ENCODE results near the gene ZBTB8OS. TPM values are rescaled to one million over a fixed set of nuclear protein-coding genes. Genes with fewer than 3 reads are reported as not detected.

ZBTB8OS gene
- total and polyA plus RNA-seq, 9 of the 15 experiments (the other 6 are each of a cell fraction or from before 2014, with no cell fraction given) = 54.8 to 230 (median 107) TPM

Small RNA genes lying within 50 kb of the gene (small RNA-seq; reads per million reads assigned to genes)
- not detected for gene RF00019

Other genes with a start within 250 kb of the ZBTB8OS start
Only the 7 nearest of the 8 such genes appear.
- gene ZBTB8B, start 185.5 kb downstream of the ZBTB8OS start, total RNA-seq (2014; rRNA removed) = under 0.01 TPM in 1 of 2 replicates, not detected in the other
- gene ZBTB8B, start 185.5 kb downstream of the ZBTB8OS start, total RNA-seq (2014; rRNA removed; fragmentation: Illumina TruSeq; extraction: Trizol) = not detected in 2 replicates
- gene ZBTB8B, start 185.5 kb downstream of the ZBTB8OS start, total RNA-seq (2015; rRNA removed; fragmentation: Illumina TruSeq; extraction: Trizol) = not detected in 2 replicates
- gene ZBTB8B, start 185.5 kb downstream of the ZBTB8OS start, total RNA-seq (2021) = not detected in 2 replicates
- gene ZBTB8B, start 185.5 kb downstream of the ZBTB8OS start, polyA plus RNA-seq (2011; rRNA removed) = not detected in 2 replicates
- gene ZBTB8B, start 185.5 kb downstream of the ZBTB8OS start, polyA plus RNA-seq (2014; fragmentation: Illumina TruSeq; extraction: Trizol) = not detected in 2 replicates
- not detected for gene ZBTB8B, start 185.5 kb downstream of the ZBTB8OS start, polyA plus RNA-seq (2014; fragmentation: Nextera tagmentation; extraction: Ambion mirVana)
- gene ZBTB8B, start 185.5 kb downstream of the ZBTB8OS start, polyA plus RNA-seq (2014; rRNA removed) = not detected in 2 replicates
- 0.05 and 0.08 TPM in 2 replicates for gene ZBTB8A, start 111.1 kb downstream of the ZBTB8OS start, total RNA-seq (2014; rRNA removed)
- 0.11 and 0.29 TPM in 2 replicates for gene ZBTB8A, start 111.1 kb downstream of the ZBTB8OS start, total RNA-seq (2014; rRNA removed; fragmentation: Illumina TruSeq; extraction: Trizol)
- gene ZBTB8A, start 111.1 kb downstream of the ZBTB8OS start, total RNA-seq (2015; rRNA removed; fragmentation: Illumina TruSeq; extraction: Trizol) = 0.11 and 0.14 TPM in 2 replicates
- gene ZBTB8A, start 111.1 kb downstream of the ZBTB8OS start, total RNA-seq (2021) = 0.22 and 0.31 TPM in 2 replicates
- 0.64 and 2.0 TPM in 2 replicates for gene ZBTB8A, start 111.1 kb downstream of the ZBTB8OS start, polyA plus RNA-seq (2011; rRNA removed)
- gene ZBTB8A, start 111.1 kb downstream of the ZBTB8OS start, polyA plus RNA-seq (2014; fragmentation: Illumina TruSeq; extraction: Trizol) = 0.09 and 0.22 TPM in 2 replicates
- gene ZBTB8A, start 111.1 kb downstream of the ZBTB8OS start, polyA plus RNA-seq (2014; fragmentation: Nextera tagmentation; extraction: Ambion mirVana) = under 1 TPM; 0.01 TPM
- 0.08 and 0.09 TPM in 2 replicates for gene ZBTB8A, start 111.1 kb downstream of the ZBTB8OS start, polyA plus RNA-seq (2014; rRNA removed)
- gene RBBP4, start 658 bp upstream of the ZBTB8OS start, total RNA-seq (2014; rRNA removed) = 185 and 228 TPM in 2 replicates
- gene RBBP4, start 658 bp upstream of the ZBTB8OS start, total RNA-seq (2014; rRNA removed; fragmentation: Illumina TruSeq; extraction: Trizol) = 321 and 363 TPM in 2 replicates
- 245 and 259 TPM in 2 replicates for gene RBBP4, start 658 bp upstream of the ZBTB8OS start, total RNA-seq (2015; rRNA removed; fragmentation: Illumina TruSeq; extraction: Trizol)
- gene RBBP4, start 658 bp upstream of the ZBTB8OS start, total RNA-seq (2021) = 387 and 409 TPM in 2 replicates
- 193 and 262 TPM in 2 replicates for gene RBBP4, start 658 bp upstream of the ZBTB8OS start, polyA plus RNA-seq (2011; rRNA removed)
- 293 and 326 TPM in 2 replicates for gene RBBP4, start 658 bp upstream of the ZBTB8OS start, polyA plus RNA-seq (2014; fragmentation: Illumina TruSeq; extraction: Trizol)
- 100 to 1,000 TPM; 248 to 285 TPM for gene RBBP4, start 658 bp upstream of the ZBTB8OS start, polyA plus RNA-seq (2014; fragmentation: Nextera tagmentation; extraction: Ambion mirVana)
- gene RBBP4, start 658 bp upstream of the ZBTB8OS start, polyA plus RNA-seq (2014; rRNA removed) = 247 and 254 TPM in 2 replicates
- gene SYNC, start 52.2 kb upstream of the ZBTB8OS start, total RNA-seq (2014; rRNA removed) = 0.86 and 1.1 TPM in 2 replicates
- gene SYNC, start 52.2 kb upstream of the ZBTB8OS start, total RNA-seq (2014; rRNA removed; fragmentation: Illumina TruSeq; extraction: Trizol) = 0.83 and 0.91 TPM in 2 replicates
- 0.87 and 1.1 TPM in 2 replicates for gene SYNC, start 52.2 kb upstream of the ZBTB8OS start, total RNA-seq (2015; rRNA removed; fragmentation: Illumina TruSeq; extraction: Trizol)
- gene SYNC, start 52.2 kb upstream of the ZBTB8OS start, total RNA-seq (2021) = 0.62 and 0.87 TPM in 2 replicates
- gene SYNC, start 52.2 kb upstream of the ZBTB8OS start, polyA plus RNA-seq (2011; rRNA removed) = 0.43 and 0.98 TPM in 2 replicates
- 0.84 and 1.1 TPM in 2 replicates for gene SYNC, start 52.2 kb upstream of the ZBTB8OS start, polyA plus RNA-seq (2014; fragmentation: Illumina TruSeq; extraction: Trizol)
- under 1 TPM; 0.49 to 0.74 TPM for gene SYNC, start 52.2 kb upstream of the ZBTB8OS start, polyA plus RNA-seq (2014; fragmentation: Nextera tagmentation; extraction: Ambion mirVana)
- gene SYNC, start 52.2 kb upstream of the ZBTB8OS start, polyA plus RNA-seq (2014; rRNA removed) = 0.88 and 1.1 TPM in 2 replicates
- 336 and 418 TPM in 2 replicates for gene YARS1, start 166.8 kb upstream of the ZBTB8OS start, total RNA-seq (2014; rRNA removed)
- 207 and 229 TPM in 2 replicates for gene YARS1, start 166.8 kb upstream of the ZBTB8OS start, total RNA-seq (2014; rRNA removed; fragmentation: Illumina TruSeq; extraction: Trizol)
- 127 TPM in 2 replicates for gene YARS1, start 166.8 kb upstream of the ZBTB8OS start, total RNA-seq (2015; rRNA removed; fragmentation: Illumina TruSeq; extraction: Trizol)
- 276 and 306 TPM in 2 replicates for gene YARS1, start 166.8 kb upstream of the ZBTB8OS start, total RNA-seq (2021)
- gene YARS1, start 166.8 kb upstream of the ZBTB8OS start, polyA plus RNA-seq (2011; rRNA removed) = 166 and 174 TPM in 2 replicates
- 312 and 330 TPM in 2 replicates for gene YARS1, start 166.8 kb upstream of the ZBTB8OS start, polyA plus RNA-seq (2014; fragmentation: Illumina TruSeq; extraction: Trizol)
- gene YARS1, start 166.8 kb upstream of the ZBTB8OS start, polyA plus RNA-seq (2014; fragmentation: Nextera tagmentation; extraction: Ambion mirVana) = 10 to 100 TPM; 66.2 to 92.8 TPM
- gene YARS1, start 166.8 kb upstream of the ZBTB8OS start, polyA plus RNA-seq (2014; rRNA removed) = 182 and 201 TPM in 2 replicates
- gene S100PBP, start 167.1 kb upstream of the ZBTB8OS start, total RNA-seq (2014; rRNA removed) = 22.8 and 25.7 TPM in 2 replicates
- gene S100PBP, start 167.1 kb upstream of the ZBTB8OS start, total RNA-seq (2014; rRNA removed; fragmentation: Illumina TruSeq; extraction: Trizol) = 60.2 and 71.1 TPM in 2 replicates
- 36.3 and 45.2 TPM in 2 replicates for gene S100PBP, start 167.1 kb upstream of the ZBTB8OS start, total RNA-seq (2015; rRNA removed; fragmentation: Illumina TruSeq; extraction: Trizol)
- 39.7 and 51.4 TPM in 2 replicates for gene S100PBP, start 167.1 kb upstream of the ZBTB8OS start, total RNA-seq (2021)
- 58.9 and 59.8 TPM in 2 replicates for gene S100PBP, start 167.1 kb upstream of the ZBTB8OS start, polyA plus RNA-seq (2011; rRNA removed)
- gene S100PBP, start 167.1 kb upstream of the ZBTB8OS start, polyA plus RNA-seq (2014; fragmentation: Illumina TruSeq; extraction: Trizol) = 29.4 and 32.9 TPM in 2 replicates
- gene S100PBP, start 167.1 kb upstream of the ZBTB8OS start, polyA plus RNA-seq (2014; fragmentation: Nextera tagmentation; extraction: Ambion mirVana) = 10 to 100 TPM; 22.9 to 31.8 TPM
- gene S100PBP, start 167.1 kb upstream of the ZBTB8OS start, polyA plus RNA-seq (2014; rRNA removed) = 29.3 and 37.7 TPM in 2 replicates
- gene FNDC5, start 220.4 kb upstream of the ZBTB8OS start, total RNA-seq (2014; rRNA removed) = 0.14 and 0.61 TPM in 2 replicates
- gene FNDC5, start 220.4 kb upstream of the ZBTB8OS start, total RNA-seq (2014; rRNA removed; fragmentation: Illumina TruSeq; extraction: Trizol) = 0.25 and 0.48 TPM in 2 replicates
- gene FNDC5, start 220.4 kb upstream of the ZBTB8OS start, total RNA-seq (2015; rRNA removed; fragmentation: Illumina TruSeq; extraction: Trizol) = 0.22 and 0.41 TPM in 2 replicates
- gene FNDC5, start 220.4 kb upstream of the ZBTB8OS start, total RNA-seq (2021) = 0.38 and 0.56 TPM in 2 replicates
- gene FNDC5, start 220.4 kb upstream of the ZBTB8OS start, polyA plus RNA-seq (2011; rRNA removed) = 2.1 and 2.5 TPM in 2 replicates
- 0.17 and 0.25 TPM in 2 replicates for gene FNDC5, start 220.4 kb upstream of the ZBTB8OS start, polyA plus RNA-seq (2014; fragmentation: Illumina TruSeq; extraction: Trizol)
- under 1 TPM; 0.06 to 0.10 TPM for gene FNDC5, start 220.4 kb upstream of the ZBTB8OS start, polyA plus RNA-seq (2014; fragmentation: Nextera tagmentation; extraction: Ambion mirVana)
- 0.12 and 0.24 TPM in 2 replicates for gene FNDC5, start 220.4 kb upstream of the ZBTB8OS start, polyA plus RNA-seq (2014; rRNA removed)